ENCODE results near the gene SAPCD2.
"Not testable (repeated sequence)": the region's sequence is repeated elsewhere in the genome, so short reads cannot be mapped to it uniquely, and the experiment has no call there.

The SAPCD2 gene

GRCh38 chr9:137064027-137064879 is 6.1 kb downstream of the SAPCD2 start:
- peak; percentile 48 for DNase-seq (ENCODE audit: low spot score)

GRCh38 chr9:137063311-137064026 is 6.9 kb downstream of the SAPCD2 start:
- DNase-seq (ENCODE audit: low spot score): no peak

GRCh38 chr9:137062798-137063197 is 7.6 kb downstream of the SAPCD2 start:
- DNase-seq (ENCODE audit: low spot score): not testable (repeated sequence)

- no peak for DNase-seq (ENCODE audit: low spot score)
Observed at GRCh38 chr9:137062384-137062783, 8.0 kb downstream of the SAPCD2 start.

- no peak for DNase-seq (ENCODE audit: low spot score)
Observed at GRCh38 chr9:137058521-137059234, 11.7 kb downstream of the SAPCD2 start.

GRCh38 chr9:137057545-137057944 is 12.8 kb downstream of the SAPCD2 start:
- DNase-seq (ENCODE audit: low spot score): no peak

- DNase-seq (ENCODE audit: low spot score): no peak
Observed at GRCh38 chr9:137056739-137057415, 13.5 kb downstream of the SAPCD2 start.

GRCh38 chr9:137055385-137056364 is 14.7 kb downstream of the SAPCD2 start:
- no peak for DNase-seq (ENCODE audit: low spot score)

GRCh38 chr9:137054932-137055384 is 15.4 kb downstream of the SAPCD2 start:
- no peak for DNase-seq (ENCODE audit: low spot score)

GRCh38 chr9:137053944-137054931 is 16.1 kb downstream of the SAPCD2 start, which contains the start of gene ENTPD2:
Gene ENTPD2, minus strand, starts transcription at chr9:137054061. Its CDS starts 64 bp downstream, at chr9:137053997.
- DNase-seq (ENCODE audit: low spot score): no peak

GRCh38 chr9:137052998-137053943 is 17.1 kb downstream of the SAPCD2 start:
- no peak for DNase-seq (ENCODE audit: low spot score)

GRCh38 chr9:137052293-137052692 is 18.1 kb downstream of the SAPCD2 start:
- no peak for DNase-seq (ENCODE audit: low spot score)

- DNase-seq (ENCODE audit: low spot score): no peak
Observed at GRCh38 chr9:137051145-137051724, 19.1 kb downstream of the SAPCD2 start.

GRCh38 chr9:137050570-137050969 is 19.8 kb downstream of the SAPCD2 start:
- DNase-seq (ENCODE audit: low spot score): no peak

GRCh38 chr9:137049544-137050449 is 20.6 kb downstream of the SAPCD2 start:
- DNase-seq (ENCODE audit: low spot score): no peak

GRCh38 chr9:137048655-137049543 is 21.5 kb downstream of the SAPCD2 start:
- DNase-seq (ENCODE audit: low spot score): no peak

Measured in kidney capillary endothelial cell (primary cell).